ENCODE results near the gene UNC13D.
"Not testable (repeated sequence)": the region's sequence is repeated elsewhere in the genome, so short reads cannot be mapped to it uniquely, and the experiment has no call there.

The UNC13D gene

DNA sequence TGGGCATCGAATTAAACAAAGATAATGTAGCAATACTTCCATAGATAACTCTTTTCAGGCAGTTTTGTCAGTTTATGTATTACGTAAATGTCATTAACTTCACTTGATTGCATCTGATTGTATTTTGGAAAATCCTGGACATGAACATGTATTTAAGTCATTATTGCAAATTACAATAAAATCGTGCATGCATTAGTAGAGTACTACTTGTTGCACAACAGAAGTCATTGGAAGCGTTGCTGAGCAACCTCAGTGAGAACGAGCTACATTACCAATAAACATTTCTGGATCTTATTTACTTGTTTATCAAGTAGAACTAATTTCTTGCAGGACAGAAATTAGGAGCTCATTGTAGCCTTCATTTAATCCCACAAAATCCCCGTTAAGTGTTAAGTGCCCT lies 53.0 kb downstream of the UNC13D start:
- no peak for DNase-seq

DNA sequence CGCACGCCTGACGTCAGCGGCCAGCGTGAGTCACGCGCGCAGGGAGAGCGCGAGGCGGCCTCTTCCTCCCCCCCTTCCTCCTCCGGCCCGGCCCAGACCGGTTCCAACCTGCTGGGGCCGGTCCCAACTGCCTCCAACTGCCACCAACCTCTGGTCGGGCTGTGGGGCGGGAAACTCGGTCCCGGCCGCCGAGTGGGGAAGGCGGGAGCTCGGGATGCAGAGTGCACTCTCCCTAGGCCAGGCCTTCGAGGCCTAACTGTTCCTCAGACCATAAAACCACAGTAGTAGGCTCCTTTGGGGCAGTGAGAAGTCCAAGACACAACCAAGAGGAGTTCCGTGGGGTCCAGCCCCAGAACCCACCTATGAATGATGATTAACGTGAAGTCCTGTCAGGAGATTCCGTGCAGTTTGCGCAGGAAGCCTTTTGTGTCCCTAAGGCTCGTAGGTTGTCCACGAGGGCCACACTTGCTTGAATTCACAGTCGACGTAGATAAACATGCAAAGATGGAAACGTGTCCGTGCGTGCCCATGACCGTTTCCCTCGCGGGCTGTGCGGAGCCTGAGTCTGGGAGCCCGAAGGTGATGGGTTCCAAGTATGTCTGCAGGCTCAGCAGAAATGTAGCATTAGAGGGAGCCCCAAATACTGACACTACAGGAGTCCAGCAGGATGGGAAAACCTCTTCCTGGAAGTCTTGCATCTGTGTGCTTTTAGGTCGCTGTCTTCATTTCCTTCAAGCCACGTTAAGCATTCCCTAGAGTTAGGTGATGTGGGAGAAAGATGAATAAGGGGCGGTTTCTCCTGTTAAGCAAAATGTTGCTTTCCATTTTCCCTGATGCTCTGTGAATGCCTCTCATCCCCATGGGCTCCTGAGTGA lies 59.0 kb downstream of the UNC13D start:
- peak; percentile 88 for DNase-seq

DNA sequence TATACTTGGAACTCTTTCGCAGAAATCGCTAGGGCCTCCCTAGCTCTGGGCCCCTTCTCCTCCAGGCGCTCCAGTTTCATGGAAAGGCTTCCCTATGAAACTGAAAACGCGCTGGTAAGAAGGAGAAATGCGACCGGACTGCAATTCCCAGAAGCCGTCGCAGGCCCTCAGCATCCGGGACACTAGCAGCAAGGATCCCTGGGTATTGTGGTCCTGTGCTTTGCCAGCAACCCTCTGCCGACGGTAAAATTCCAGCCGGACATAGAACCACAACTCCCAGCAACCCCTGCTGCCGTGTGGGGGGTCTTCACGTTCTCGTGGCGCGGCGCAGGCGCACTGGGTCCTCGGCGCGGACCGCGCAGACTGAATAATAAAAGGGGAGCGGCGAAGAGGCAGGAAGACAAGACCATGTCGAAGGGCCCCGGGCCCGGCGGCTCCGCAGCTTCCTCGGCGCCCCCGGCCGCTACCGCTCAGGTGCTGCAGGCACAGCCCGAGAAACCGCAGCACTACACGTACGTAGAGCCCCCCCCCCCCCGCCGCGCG lies 59.7 kb downstream of the UNC13D start, which contains the start of gene UNK:
UNK (plus strand) TSS at position 334 of the 543 bp plus-strand sequence; CDS start at position 409, 75 bp downstream.
- peak; percentile 93 for DNase-seq

DNA sequence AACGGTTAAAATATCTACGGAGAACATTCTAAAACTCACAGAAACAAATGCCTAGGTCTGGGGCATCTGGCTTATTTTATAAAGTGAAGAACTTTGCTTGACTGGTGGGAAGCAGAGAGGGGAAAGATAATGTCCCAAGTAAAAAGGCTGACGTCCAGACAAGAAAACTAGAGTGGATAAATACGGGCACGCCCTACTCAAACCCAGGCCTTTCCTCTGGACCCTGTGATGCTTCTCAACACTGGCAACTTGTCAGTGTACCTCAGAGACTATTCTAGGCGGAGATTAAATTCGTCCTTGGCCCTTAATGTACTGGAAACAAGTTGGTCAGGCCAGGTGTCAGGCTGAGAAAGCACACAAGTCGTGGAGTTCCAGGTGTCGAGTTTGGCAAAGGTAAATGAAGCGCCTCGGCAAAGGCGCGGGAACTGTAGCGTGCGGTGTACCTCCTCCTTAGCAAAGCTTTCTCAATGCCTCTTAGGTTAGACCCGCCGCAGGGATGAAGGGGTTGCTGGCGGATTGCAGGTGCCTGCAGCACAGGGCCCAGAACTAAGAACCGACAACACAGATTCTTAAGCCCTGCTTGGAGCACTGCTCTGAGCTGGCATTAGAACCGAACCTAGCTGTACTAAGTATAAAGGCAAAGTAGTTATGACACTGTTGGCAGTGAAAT lies 60.3 kb downstream of the UNC13D start:
- peak; percentile 15 for DNase-seq

DNA sequence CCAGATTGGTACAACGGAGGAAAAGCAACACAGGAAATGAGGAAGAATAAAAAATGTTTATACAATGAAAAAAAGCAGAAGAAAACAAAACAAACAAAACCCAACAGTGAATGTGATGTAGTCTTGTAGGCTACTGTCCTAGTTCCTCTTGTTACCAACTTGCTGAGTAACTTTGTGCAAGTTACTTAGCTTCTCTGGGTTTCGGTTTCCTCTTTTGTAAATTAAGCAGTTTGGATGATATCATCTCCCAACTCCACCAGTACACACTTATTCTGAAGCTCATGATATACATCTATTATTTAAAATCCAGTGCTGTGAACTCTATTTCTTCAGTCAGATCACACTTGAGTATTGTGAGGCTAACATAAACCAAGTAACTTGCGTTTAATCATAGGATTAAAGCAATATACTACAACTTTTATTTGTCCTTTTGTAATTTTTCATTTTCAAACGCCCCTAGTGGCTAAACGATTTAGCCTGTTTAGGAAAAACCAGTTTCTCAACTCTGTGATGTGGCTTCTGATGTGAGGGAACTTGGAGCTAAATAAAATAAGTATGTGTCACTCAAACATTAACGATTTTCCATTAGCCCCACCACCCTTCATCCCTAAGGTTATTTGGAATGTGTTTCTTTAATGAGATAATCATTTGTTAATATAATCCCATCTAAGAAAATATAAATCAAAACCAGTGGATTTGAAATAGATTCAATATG lies 61.0 kb downstream of the UNC13D start:
- no peak for DNase-seq

DNA sequence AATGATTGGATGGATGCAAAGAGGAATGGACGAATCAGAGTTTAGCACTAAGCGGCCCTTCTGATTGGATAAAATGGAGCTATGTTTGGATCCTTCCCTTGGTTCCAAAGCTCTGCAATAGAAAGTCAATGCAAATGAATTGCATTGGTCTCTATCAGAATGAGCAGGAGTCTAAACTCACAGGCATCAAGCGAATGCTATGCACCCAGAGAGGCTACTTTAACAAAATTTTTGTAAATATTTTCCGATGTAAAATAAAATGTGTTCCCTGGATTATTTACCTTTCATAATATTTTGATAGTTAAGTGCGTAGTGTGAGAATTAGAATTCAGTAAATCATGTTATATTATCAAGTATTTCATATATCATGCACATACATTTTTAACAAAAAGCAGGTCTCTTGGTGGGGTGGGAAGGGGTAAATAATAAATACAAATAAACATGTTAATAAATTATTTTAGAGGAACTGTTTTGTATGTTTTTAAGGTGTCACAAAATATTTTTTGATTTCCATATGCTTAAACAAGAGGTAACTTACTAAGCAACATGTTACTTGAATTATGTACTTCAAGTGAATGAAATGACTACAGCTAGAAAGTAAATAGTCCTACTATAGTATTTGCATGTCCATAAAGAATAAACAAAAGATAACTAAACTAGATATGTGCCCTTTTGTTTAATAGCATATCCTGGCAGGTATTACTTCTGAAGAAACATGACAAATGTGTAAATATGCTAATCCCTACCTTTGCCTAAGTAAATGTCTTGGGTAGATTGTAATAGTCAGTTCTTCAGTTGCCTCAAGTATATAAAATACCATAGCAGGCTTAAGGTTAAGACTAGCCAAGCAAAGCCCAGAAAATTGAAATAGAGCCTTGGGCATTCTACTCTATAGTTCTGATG lies 64.0 kb downstream of the UNC13D start:
- no peak for DNase-seq

DNA sequence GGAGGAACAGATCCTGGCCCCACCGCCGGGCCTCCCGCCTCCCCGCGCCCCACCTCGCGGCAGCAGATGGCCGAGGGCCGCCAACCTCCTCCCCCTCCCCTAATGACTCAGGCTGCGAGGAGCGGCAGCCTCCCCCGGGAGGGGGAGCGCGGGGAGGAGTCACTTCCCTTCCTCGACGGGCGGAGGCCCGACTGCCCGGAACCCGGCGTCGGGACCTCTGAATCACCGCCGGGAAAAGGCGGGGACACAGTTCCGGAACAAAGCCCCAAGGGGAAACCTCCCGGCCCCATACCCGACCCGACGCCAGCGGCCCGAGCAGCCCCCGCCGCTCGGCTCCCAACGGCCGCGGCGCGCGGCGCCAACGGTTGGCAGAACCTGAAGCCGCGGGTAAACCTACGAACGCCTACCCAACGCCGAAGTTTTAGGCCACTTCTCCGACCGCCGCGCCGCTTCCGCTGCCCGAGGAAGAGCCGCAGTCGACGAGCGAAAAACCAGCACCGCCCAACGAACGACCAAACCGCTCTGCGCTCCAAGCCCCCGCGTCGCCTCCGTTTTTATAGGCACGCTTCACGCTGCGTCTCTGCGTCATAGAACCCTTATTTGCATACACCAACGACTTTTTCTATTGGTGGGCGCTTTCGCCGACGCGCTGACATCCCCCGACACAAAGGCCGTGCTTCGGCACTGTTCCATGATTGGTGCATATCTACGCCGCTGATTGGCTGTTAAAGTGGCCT lies 64.8 kb downstream of the UNC13D start:
- peak; percentile 94 for DNase-seq

DNA sequence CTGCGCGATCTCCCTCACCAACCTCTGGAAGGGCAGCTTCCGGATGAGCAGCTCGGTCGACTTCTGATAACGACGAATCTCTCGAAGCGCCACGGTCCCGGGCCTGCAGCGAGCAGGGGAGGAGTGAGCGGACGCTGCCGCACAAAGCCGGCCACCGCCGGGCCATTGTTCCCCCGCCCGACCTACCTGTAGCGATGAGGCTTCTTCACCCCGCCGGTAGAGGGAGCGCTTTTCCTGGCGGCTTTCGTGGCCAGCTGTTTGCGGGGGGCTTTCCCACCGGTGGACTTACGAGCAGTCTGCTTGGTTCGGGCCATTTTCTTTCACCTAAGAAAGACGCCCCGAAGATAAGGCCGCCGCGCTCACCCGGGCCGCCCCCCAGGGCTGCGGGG lies 65.3 kb downstream of the UNC13D start:
- no peak for DNase-seq

DNA sequence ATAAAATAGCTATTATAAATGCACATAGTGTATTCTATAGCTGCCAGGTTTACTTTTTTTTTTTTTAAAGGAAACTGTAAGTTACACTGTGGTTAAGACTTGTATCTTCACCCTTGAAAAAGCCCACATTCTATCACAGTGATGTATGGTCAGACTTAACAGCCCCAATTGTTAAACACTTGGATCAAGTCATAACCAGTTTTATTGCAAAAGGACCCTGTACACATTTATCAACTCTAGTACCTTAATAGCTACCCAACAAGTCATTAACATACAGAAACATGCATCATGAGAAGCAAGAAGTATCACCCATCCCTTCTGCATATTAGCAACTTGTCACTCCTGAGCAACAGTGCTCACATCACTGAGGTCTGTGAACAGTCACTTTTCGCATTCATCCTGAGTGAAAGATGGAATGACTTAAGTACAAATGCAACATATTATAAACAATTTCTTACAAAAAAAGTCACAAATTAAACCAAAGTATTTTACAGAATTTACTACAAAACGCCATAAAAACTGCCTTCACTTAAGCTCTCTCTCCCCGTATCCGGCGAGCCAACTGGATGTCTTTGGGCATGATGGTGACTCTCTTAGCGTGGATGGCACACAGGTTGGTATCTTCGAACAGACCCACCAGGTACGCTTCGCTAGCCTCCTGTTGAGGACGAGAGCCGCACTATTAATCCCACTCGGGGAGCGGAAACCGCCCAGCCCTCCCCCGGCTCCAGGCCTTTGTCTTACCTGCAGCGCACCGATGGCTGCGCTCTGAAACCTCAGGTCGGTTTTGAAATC lies 65.9 kb downstream of the UNC13D start:
- not testable (repeated sequence) for DNase-seq

DNA sequence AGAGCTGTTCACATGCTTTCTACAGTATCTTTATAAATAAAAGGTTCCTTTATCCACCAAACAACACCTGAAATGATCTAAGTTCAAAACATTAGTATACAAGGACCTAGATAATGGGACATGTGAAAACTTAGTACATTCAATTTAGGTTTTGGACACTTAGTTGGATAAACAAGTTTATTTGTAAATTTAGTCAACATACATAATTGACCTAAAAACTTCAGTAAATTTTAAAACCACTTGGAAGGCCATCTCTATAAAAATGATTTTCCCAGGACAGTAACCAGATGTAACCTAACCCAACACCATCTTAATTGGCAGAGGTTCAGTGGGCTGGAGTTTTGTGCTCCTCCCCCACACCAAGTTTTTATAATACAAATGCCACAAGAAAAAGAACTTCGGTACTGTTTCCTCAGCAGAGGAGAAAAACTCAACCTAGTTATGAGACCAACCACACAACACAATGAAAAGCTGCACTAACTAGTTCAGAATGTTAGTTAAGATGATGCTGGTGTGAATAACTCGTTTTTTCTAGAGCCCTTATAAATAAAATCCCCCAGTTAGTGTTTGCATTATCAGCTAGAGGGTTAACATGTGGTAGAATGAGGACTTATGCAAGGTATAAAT lies 66.8 kb downstream of the UNC13D start:
- no peak for DNase-seq
